ENCODE data around the gene TCF4. TPM values are rescaled to one million over a fixed set of nuclear protein-coding genes. Genes with fewer than 3 reads are reported as not detected.

Gene TCF4
- total RNA-seq, 1 experiment from 2014 or later = 0.42 TPM

GRCh38 chr18:55331301-55331700 is 256.7 kb downstream of the TCF4 start:
- no peaks in the 10 kb centered on the region for H3K4me1 ChIP-seq (ENCODE audit: control insufficient read depth in 1 of 2, insufficient read depth in 2 of 2, low read length in 2 of 2)
- intact Hi-C loops (cut with micrococcal nuclease) = no loop called here
- H3K4me2 ChIP-seq (ENCODE audit: low read length) = no peak overlapping the region
- no peak overlapping the region for H3K4me3 ChIP-seq (replicated peaks in 1 of 2; ENCODE audit: low read depth in 1 of 2, low read length in 2 of 2)
- H4K20me1 ChIP-seq (ENCODE audit: insufficient read depth) = no peaks in the 10 kb centered on the region
- ChIA-PET CTCF (no interaction called here), RAD21 (ENCODE audit: low non-redundant PET in 1 of 2, low total read pairs in 2 of 2, uncharacterized antibody in 2 of 2, unreplicated experiment in 2 of 2) (no interaction called here), POLR2A (no interaction called here)
- no TSS peak for BruUV-seq (replicated peaks)
- no peaks in the 10 kb centered on the region for H3K36me3 ChIP-seq (ENCODE audit: control insufficient read depth in 1 of 2, insufficient read depth in 2 of 2, low read length in 2 of 2)
- H3K79me2 ChIP-seq (ENCODE audit: insufficient read depth, low read length) = no peaks in the 10 kb centered on the region
- ATAC-seq = no peak
- H3K9me3 ChIP-seq (ENCODE audit: control insufficient read depth in 1 of 2, insufficient read depth in 1 of 2, low read depth in 1 of 2, low read length in 2 of 2) = no peaks in the 10 kb centered on the region
- TF ChIP-seq POLR2AphosphoS5 (IDR thresholded peaks at IDR 0.05; ENCODE audit: low read depth, low read length) (no peak), ZNF274 (IDR thresholded peaks at IDR 0.05; ENCODE audit: low read depth, low read length) (no peak), RAD21 (IDR thresholded peaks at IDR 0.05; ENCODE audit: low read depth) (no peak), JUND (IDR thresholded peaks at IDR 0.05) (no peak), POLR2A (IDR thresholded peaks at IDR 0.05; ENCODE audit: borderline replicate concordance, extremely low read depth, insufficient read depth, insufficient read length) (no peak), EZH2 (IDR thresholded peaks at IDR 0.05) (no peak), REST (IDR thresholded peaks at IDR 0.05; ENCODE audit: low read depth) (no peak), SRF (IDR thresholded peaks at IDR 0.05; ENCODE audit: low read depth) (no peak), EGR1 (IDR thresholded peaks at IDR 0.05; ENCODE audit: low read depth) (no peak), ZBTB33 (IDR thresholded peaks at IDR 0.05; ENCODE audit: extremely low read depth, insufficient replicate concordance, low read length) (no peak), FOSL1 (IDR thresholded peaks at IDR 0.05; ENCODE audit: low read depth) (no peak), TCF7L2 (IDR thresholded peaks at IDR 0.05; ENCODE audit: borderline replicate concordance, extremely low read depth, insufficient read depth, insufficient read length) (no peak), ELF1 (IDR thresholded peaks at IDR 0.05; ENCODE audit: borderline replicate concordance, low read depth) (no peak), MAX (IDR thresholded peaks at IDR 0.05) (no peak), EZH2phosphoT487 (IDR thresholded peaks at IDR 0.05; ENCODE audit: borderline replicate concordance) (no peak), CEBPB (IDR thresholded peaks at IDR 0.05; ENCODE audit: low read depth) (no peak), SP1 (IDR thresholded peaks at IDR 0.05; ENCODE audit: low read depth) (no peak)
- TF ChIP-seq, protein P1, sequence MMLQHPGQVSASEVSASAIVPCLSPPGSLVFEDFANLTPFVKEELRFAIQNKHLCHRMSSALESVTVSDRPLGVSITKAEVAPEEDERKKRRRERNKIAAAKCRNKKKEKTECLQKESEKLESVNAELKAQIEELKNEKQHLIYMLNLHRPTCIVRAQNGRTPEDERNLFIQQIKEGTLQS (IDR thresholded peaks at IDR 0.05) = no peak
- no peaks in the 10 kb centered on the region for H3K9me2 ChIP-seq (ENCODE audit: insufficient read depth)
- H2AFZ ChIP-seq (ENCODE audit: low read depth, low read length, poor library complexity, severe bottlenecking) = no peak overlapping the region
- no peaks in the 10 kb centered on the region for H3K27me3 ChIP-seq (ENCODE audit: insufficient read depth, low read length)
- H3K9ac ChIP-seq (ENCODE audit: low read length) = no peak overlapping the region
- no peak overlapping the region for H3K27ac ChIP-seq (ENCODE audit: low read depth, low read length)
- DNase-seq (ENCODE audit: low read depth, low spot score) = no peak
